Measurements from ENCODE around the gene GOLM1. TPM values are rescaled to one million over a fixed set of nuclear protein-coding genes. Genes with fewer than 3 reads are reported as not detected.

The GOLM1 gene, protein sequence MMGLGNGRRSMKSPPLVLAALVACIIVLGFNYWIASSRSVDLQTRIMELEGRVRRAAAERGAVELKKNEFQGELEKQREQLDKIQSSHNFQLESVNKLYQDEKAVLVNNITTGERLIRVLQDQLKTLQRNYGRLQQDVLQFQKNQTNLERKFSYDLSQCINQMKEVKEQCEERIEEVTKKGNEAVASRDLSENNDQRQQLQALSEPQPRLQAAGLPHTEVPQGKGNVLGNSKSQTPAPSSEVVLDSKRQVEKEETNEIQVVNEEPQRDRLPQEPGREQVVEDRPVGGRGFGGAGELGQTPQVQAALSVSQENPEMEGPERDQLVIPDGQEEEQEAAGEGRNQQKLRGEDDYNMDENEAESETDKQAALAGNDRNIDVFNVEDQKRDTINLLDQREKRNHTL
- total RNA-seq (2021; fragmentation: NEBNext Ultra II Directional; extraction: Animal tissue kit (Norgen Biotek cat#: 25700)) (88.9 and 89.4 TPM in 2 replicates), polyA plus RNA-seq (2011; rRNA removed) (32.2 and 45.9 TPM in 2 replicates), polyA minus RNA-seq (2011; rRNA and poly(A)+ RNA removed) (26.5 and 37.3 TPM in 2 replicates)
- polyA plus RNA-seq (2011; cell fraction: cytosol; rRNA removed), result 55.6 TPM
- polyA plus RNA-seq (2011; cell fraction: nucleus; rRNA removed), result 32.7 TPM
- polyA plus RNA-seq (2012, experiment 1 of 2), result 80.1 to 96.8 TPM (median 90.0 TPM) in 4 replicates
- polyA plus RNA-seq (2012, experiment 2 of 2), result 11.1 TPM
- 79.8 TPM for polyA plus RNA-seq (2013, experiment 1 of 2)
- 101 TPM for polyA plus RNA-seq (2013, experiment 2 of 2)
- 42.2 TPM for polyA minus RNA-seq (2011; cell fraction: cytosol; rRNA and poly(A)+ RNA removed)
- 20.0 TPM for polyA minus RNA-seq (2011; cell fraction: nucleus; rRNA and poly(A)+ RNA removed)
- long read RNA-seq, experiment 1, partial matches to known transcripts, result 48 of 126 reads
- long read RNA-seq, experiment 1, other reads (novel, unspliced or antisense), result 76 of 126 reads
- long read RNA-seq, experiment 2, partial matches to known transcripts, result 72 of 77 reads
- long read RNA-seq, experiment 2, other reads (novel, unspliced or antisense), result 2 of 77 reads

DNA sequence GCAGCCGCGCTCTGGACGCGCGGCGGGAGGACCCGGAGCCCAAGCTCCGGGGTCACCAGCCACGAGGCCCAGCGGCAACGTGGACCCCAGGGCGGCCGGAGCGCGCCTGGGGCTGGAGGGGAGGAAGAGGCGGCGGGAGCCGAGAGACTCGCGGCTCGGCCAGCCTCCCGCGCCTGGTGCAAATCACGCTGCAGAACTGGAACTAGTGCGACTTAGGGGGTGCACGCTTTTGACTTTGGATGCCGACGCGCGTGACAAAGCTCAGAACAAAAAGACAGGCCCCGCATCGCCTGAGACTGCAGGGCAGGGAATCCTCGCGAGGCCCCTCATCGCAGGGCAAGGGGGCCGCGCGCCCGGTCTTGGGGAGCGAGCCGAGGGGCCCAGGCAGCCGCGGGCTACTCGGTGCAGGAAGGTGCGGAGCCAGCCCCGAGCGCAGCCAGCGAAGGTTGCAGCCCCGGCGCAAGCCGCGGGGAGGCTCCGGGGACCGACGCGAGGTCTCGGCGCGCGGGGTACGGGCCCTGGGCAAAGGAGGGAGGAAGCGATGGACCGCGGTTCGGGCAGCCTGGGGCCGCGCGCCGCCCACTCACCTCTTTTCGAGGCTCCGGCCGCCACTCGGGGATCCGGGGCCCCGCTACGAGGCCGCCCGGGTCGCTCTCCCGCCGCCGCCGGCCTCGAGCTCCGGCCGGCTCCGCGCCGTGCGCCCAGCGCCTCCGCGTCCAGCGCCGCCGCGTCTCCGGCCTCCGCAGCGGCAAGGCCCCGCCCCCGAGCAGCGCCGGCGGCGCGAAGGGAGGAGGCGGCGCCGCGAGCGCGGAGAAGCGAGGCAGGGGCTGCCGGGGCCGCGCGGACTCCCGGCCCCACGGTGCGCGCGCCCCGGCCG lies at the start of gene GOLM1:
Gene GOLM1 (minus strand): TSS at position 735 of the 877 bp plus-strand sequence. CDS start 20,238 bp downstream, outside the sequence.
- Histone ChIP-seq H3K27ac (ENCODE audit: low read depth, low read length) (no peak within 1 kb of the TSS), H4K5ac (ENCODE audit: insufficient read length, low read depth, low read length) (peak within 1 kb of the TSS; percentile 10), H3K27me3 (replicated peaks in 1 of 4; ENCODE audit: control insufficient read depth in 3 of 4, extremely low read depth in 1 of 4, insufficient read depth in 3 of 4, low read length in 3 of 4) (peaks cover 0 to 14% (median 6%) of the 10 kb centered on the region in 4 experiments; a peak in 5 of 7 replicates), H3K36me3 (ENCODE audit: control insufficient read depth in 2 of 4, insufficient read depth in 4 of 4, low read length in 3 of 4) (no peaks in the 10 kb centered on the region), H2AFZ (ENCODE audit: low read length) (peak within 1 kb of the TSS; percentile 68), H2BK20ac (ENCODE audit: low read length) (no peak within 1 kb of the TSS), H3K4me2 (ENCODE audit: insufficient read depth in 1 of 2, low read depth in 2 of 2, low read length in 2 of 2) (peak within 1 kb of the TSS; percentile 66 to 88), H2BK12ac (ENCODE audit: low read depth, low read length) (0 out of 2 replicates have a peak within 1 kb of the TSS, but pooled peaks have one; percentile 34), H4K8ac (ENCODE audit: extremely low read depth, insufficient read depth, low read length) (peak within 1 kb of the TSS; percentile 79; the same call in 1 of the 2 replicates), H4K91ac (replicated peaks; ENCODE audit: insufficient read length, low read length) (peak within 1 kb of the TSS; percentile 61), H2BK15ac (ENCODE audit: low read length) (no peak within 1 kb of the TSS), H3K4ac (replicated peaks; ENCODE audit: insufficient read length, low read depth, low read length) (no peak within 1 kb of the TSS), H3K79me1 (ENCODE audit: low read depth, low read length) (peaks cover 2% of the 10 kb centered on the region; the same call in 1 of the 2 replicates), H3K9me3 (ENCODE audit: insufficient read depth in 2 of 2, low read depth in 1 of 2, low read length in 1 of 2) (no peaks in the 10 kb centered on the region), H2BK5ac (ENCODE audit: low read depth, low read length) (0 out of 2 replicates have a peak within 1 kb of the TSS, but pooled peaks have one; percentile 29), H3K56ac (replicated peaks; ENCODE audit: insufficient read length, low read depth, low read length) (peak within 1 kb of the TSS; percentile 34), H3K14ac (ENCODE audit: insufficient read length) (no peak within 1 kb of the TSS), H2BK120ac (replicated peaks; ENCODE audit: low read depth, low read length) (peak within 1 kb of the TSS; percentile 10), H4K20me1 (replicated peaks in 1 of 2; ENCODE audit: control insufficient read depth in 1 of 2, insufficient read depth in 2 of 2, low read length in 2 of 2) (peaks cover 0 to 7% of the 10 kb centered on the region in 2 experiments), H3K23ac (ENCODE audit: insufficient read length) (no peak within 1 kb of the TSS), H3K9ac (replicated peaks in 1 of 4; ENCODE audit: extremely low read depth in 1 of 4, low read depth in 3 of 4, low read length in 3 of 4) (peak within 1 kb of the TSS; percentile 56 to 92 (median 64)), H3K4me1 (replicated peaks in 1 of 4; ENCODE audit: control insufficient read depth in 3 of 4, insufficient read depth in 4 of 4, low read length in 3 of 4) (peaks cover 0 to 10% (median 1%) of the 10 kb centered on the region in 4 experiments; a peak in 5 of 7 replicates), H3K4me3 (ENCODE audit: extremely low read depth in 1 of 4, insufficient read depth in 2 of 4, low read depth in 3 of 4, low read length in 4 of 4) (peak within 1 kb of the TSS; percentile 51 to 97 (median 78)), H3K79me2 (ENCODE audit: control insufficient read depth in 1 of 2, insufficient read depth in 2 of 2, low read length in 2 of 2) (peaks cover 0 to 44% of the 10 kb centered on the region in 2 experiments; a peak in 2 of 4 replicates), H2AK5ac (ENCODE audit: low read depth, low read length) (no peak within 1 kb of the TSS), H3K18ac (ENCODE audit: extremely low read depth, low read length) (peak within 1 kb of the TSS; percentile 75), H3K23me2 (ENCODE audit: low read depth, low read length) (peaks cover 8% of the 10 kb centered on the region)
- 1% methylated on average over 59 of the region's 125 CpGs; no CpG with 5 or more reads in 1 of the 2 experiments for WGBS, 2 experiments (ENCODE audit: extremely low coverage in 1 of 2, insufficient coverage in 1 of 2, insufficient read length in 1 of 2, insufficient replicate concordance in 2 of 2, low coverage in 1 of 2, low lambda C conversion rate in 2 of 2, missing lambda C conversion rate in 1 of 2)
- CTCF ChIA-PET (ENCODE audit: partially characterized antibody), result interaction anchor here (1.0 to 2.1 kb wide), 7 partner anchors 20 to 176 kb away, joined by 3 to 10 read pairs (median 7); no protein-coding TSS in a partner anchor
- DNase-seq (ENCODE audit: low read depth in 1 of 2, low spot score in 2 of 2) (peak in 1 of 2 experiments; percentile 74), FAIRE-seq (no peak)
- POLR2A ChIA-PET (ENCODE audit: partially characterized antibody), result interaction anchor here (0.8 to 4.1 kb wide), 8 partner anchors 9 to 183 kb away, joined by 3 to 14 read pairs (median 4); partner anchors contain the start of gene ISCA1
- peak; percentile 91 for TF ChIP-seq KDM4A (IDR thresholded peaks at IDR 0.05; ENCODE audit: low read depth, low read length, severe bottlenecking)
- TF ChIP-seq HDAC2 (IDR thresholded peaks at IDR 0.05; ENCODE audit: borderline replicate concordance in 1 of 2, low read depth in 2 of 2, low read length in 2 of 2), result 0 out of 4 replicates have a peak, but pooled peaks of 1 of the 2 experiments have one; percentile 28
- peak; percentile 90 for TF ChIP-seq ASH2L (IDR thresholded peaks at IDR 0.05; ENCODE audit: low read length)
- TF ChIP-seq, protein P1, sequence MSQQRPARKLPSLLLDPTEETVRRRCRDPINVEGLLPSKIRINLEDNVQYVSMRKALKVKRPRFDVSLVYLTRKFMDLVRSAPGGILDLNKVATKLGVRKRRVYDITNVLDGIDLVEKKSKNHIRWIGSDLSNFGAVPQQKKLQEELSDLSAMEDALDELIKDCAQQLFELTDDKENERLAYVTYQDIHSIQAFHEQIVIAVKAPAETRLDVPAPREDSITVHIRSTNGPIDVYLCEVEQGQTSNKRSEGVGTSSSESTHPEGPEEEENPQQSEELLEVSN (IDR thresholded peaks at IDR 0.05), result peak; percentile 56; the same call in 1 of the 2 replicates
